Loucy (cell line): ENCODE measurements around the gene TAF4.

Experiments
- EZH2phosphoT487 ChIP-seq: fragments of 200-600 bp; IDR thresholded peaks from 2 replicates; pipeline ENCODE4 v1.6.1; 2018; ENCODE audit warnings: antibody characterized with exemption, mild to moderate bottlenecking, moderate library complexity, borderline replicate concordance
- TF ChIP-seq, protein P1 (sequence below): fragments of 200-600 bp; sonication (generic); conservative IDR thresholded peaks from 2 replicates; pipeline ENCODE4 v1.5.1; 2014; ENCODE audit warnings: mild to moderate bottlenecking, antibody characterized with exemption, low read length

DNA sequence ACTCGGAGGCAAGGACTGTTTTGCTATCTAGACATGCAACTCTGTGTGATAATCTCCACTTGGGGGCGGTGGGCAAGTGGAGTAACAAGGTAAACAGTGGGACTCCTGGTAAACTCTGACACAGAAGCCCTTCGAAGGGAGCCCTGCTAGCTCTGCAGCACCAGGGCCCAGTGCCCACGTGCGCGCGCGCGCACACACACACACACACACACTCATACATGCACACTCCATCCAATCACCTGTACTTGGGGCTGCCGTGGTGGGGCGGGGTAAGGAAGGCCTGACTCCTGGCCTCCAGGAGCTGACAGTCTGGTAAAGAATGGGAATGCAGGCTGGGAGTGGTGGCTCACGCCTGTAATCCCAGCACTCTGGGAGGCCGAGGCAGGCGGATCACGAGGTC is 36.4 kb downstream of the TAF4 start:
- TF ChIP-seq, protein P1, sequence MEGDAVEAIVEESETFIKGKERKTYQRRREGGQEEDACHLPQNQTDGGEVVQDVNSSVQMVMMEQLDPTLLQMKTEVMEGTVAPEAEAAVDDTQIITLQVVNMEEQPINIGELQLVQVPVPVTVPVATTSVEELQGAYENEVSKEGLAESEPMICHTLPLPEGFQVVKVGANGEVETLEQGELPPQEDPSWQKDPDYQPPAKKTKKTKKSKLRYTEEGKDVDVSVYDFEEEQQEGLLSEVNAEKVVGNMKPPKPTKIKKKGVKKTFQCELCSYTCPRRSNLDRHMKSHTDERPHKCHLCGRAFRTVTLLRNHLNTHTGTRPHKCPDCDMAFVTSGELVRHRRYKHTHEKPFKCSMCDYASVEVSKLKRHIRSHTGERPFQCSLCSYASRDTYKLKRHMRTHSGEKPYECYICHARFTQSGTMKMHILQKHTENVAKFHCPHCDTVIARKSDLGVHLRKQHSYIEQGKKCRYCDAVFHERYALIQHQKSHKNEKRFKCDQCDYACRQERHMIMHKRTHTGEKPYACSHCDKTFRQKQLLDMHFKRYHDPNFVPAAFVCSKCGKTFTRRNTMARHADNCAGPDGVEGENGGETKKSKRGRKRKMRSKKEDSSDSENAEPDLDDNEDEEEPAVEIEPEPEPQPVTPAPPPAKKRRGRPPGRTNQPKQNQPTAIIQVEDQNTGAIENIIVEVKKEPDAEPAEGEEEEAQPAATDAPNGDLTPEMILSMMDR, result no peak
- TF ChIP-seq EZH2phosphoT487, result no peak
